ENCODE data around the gene NTM. TPM values are rescaled to one million over a fixed set of nuclear protein-coding genes. Genes with fewer than 3 reads are reported as not detected.
A peak's percentile ranks its signal among the peaks of the same experiment; 100 is the strongest.

The NTM gene
- total RNA-seq, 1 experiment from 2014 or later: 8.6 TPM

GRCh38 chr11:131686836-131687235 is 316.4 kb downstream of the NTM start:
- BruUV-seq (replicated peaks): no TSS peak

GRCh38 chr11:131687291-131688047 is 317.1 kb downstream of the NTM start:
- intact Hi-C loops (cut with micrococcal nuclease; ENCODE audit: unreplicated experiment): no loop called here
- no peak for TF ChIP-seq EZH2 (IDR thresholded peaks at IDR 0.05; ENCODE audit: borderline replicate concordance, low read depth, low read length, poor library complexity, severe bottlenecking)
- POLR2A ChIA-PET (ENCODE audit: low non-redundant PET): no interaction called here

More at GRCh38 chr11:131686836-131687235, 316.4 kb downstream of the NTM start:
- POLR2A ChIA-PET (ENCODE audit: low non-redundant PET): no interaction called here
- CTCF ChIA-PET: no interaction called here
- Histone ChIP-seq H3K4me3 (ENCODE audit: low read depth, low read length, poor library complexity, severe bottlenecking) (no peak overlapping the region), H3K36me3 (ENCODE audit: insufficient read depth, low read length, poor library complexity, severe bottlenecking) (no peaks in the 10 kb centered on the region), H3K9me3 (ENCODE audit: low read depth, low read length, poor library complexity, severe bottlenecking) (no peaks in the 10 kb centered on the region), H3K27ac (ENCODE audit: low read depth, low read length, poor library complexity, severe bottlenecking) (no peak overlapping the region), H3K27me3 (replicated peaks; ENCODE audit: insufficient read depth, low read depth, low read length, poor library complexity) (peaks cover 19% of the 10 kb centered on the region), H3K4me1 (ENCODE audit: insufficient read depth, low read length, poor library complexity, severe bottlenecking) (no peaks in the 10 kb centered on the region)
- TF ChIP-seq EZH2 (IDR thresholded peaks at IDR 0.05; ENCODE audit: borderline replicate concordance, low read depth, low read length, poor library complexity, severe bottlenecking) (no peak), CTCF (conservative IDR thresholded peaks at IDR 0.05; ENCODE audit: low read depth, low read length) (no peak)
- DNase-seq (ENCODE audit: low spot score): no peak
- intact Hi-C loops (cut with micrococcal nuclease; ENCODE audit: unreplicated experiment): no loop called here

GRCh38 chr11:131688048-131688693 is 317.8 kb downstream of the NTM start:
- intact Hi-C loops (cut with micrococcal nuclease; ENCODE audit: unreplicated experiment): no loop called here
- no peaks in the 10 kb centered on the region for H3K4me1 ChIP-seq (ENCODE audit: insufficient read depth, low read length, poor library complexity, severe bottlenecking)
- H3K27me3 ChIP-seq (replicated peaks; ENCODE audit: insufficient read depth, low read depth, low read length, poor library complexity): peaks cover 12% of the 10 kb centered on the region
- H3K27ac ChIP-seq (ENCODE audit: low read depth, low read length, poor library complexity, severe bottlenecking): no peak overlapping the region
- ChIA-PET POLR2A (ENCODE audit: low non-redundant PET) (no interaction called here), CTCF (interaction anchor here (0.6 to 1.1 kb wide), 5 partner anchors 14 to 439 kb away, joined by 3 to 6 read pairs (median 4); no protein-coding TSS in a partner anchor)
- peak; percentile 78 for DNase-seq (ENCODE audit: low spot score)
- no peaks in the 10 kb centered on the region for H3K9me3 ChIP-seq (ENCODE audit: low read depth, low read length, poor library complexity, severe bottlenecking)
- H3K36me3 ChIP-seq (ENCODE audit: insufficient read depth, low read length, poor library complexity, severe bottlenecking): no peaks in the 10 kb centered on the region
- no peak overlapping the region for H3K4me3 ChIP-seq (ENCODE audit: low read depth, low read length, poor library complexity, severe bottlenecking)
- no TSS peak for BruUV-seq (replicated peaks)
- TF ChIP-seq EZH2 (IDR thresholded peaks at IDR 0.05; ENCODE audit: borderline replicate concordance, low read depth, low read length, poor library complexity, severe bottlenecking) (no peak), CTCF (conservative IDR thresholded peaks at IDR 0.05; ENCODE audit: low read depth, low read length) (peak; percentile 95)

More at GRCh38 chr11:131687291-131688047, 317.1 kb downstream of the NTM start:
- H3K9me3 ChIP-seq (ENCODE audit: low read depth, low read length, poor library complexity, severe bottlenecking): no peaks in the 10 kb centered on the region
- no peak overlapping the region for H3K4me3 ChIP-seq (ENCODE audit: low read depth, low read length, poor library complexity, severe bottlenecking)
- H3K36me3 ChIP-seq (ENCODE audit: insufficient read depth, low read length, poor library complexity, severe bottlenecking): no peaks in the 10 kb centered on the region
- no peaks in the 10 kb centered on the region for H3K4me1 ChIP-seq (ENCODE audit: insufficient read depth, low read length, poor library complexity, severe bottlenecking)
- H3K27me3 ChIP-seq (replicated peaks; ENCODE audit: insufficient read depth, low read depth, low read length, poor library complexity): peaks cover 16% of the 10 kb centered on the region
- BruUV-seq (replicated peaks): no TSS peak
- DNase-seq (ENCODE audit: low spot score): no peak
- H3K27ac ChIP-seq (ENCODE audit: low read depth, low read length, poor library complexity, severe bottlenecking): no peak overlapping the region
- CTCF ChIA-PET: interaction anchor here (0.6 to 1.0 kb wide), 2 partner anchors 224 to 341 kb away, joined by 3 to 5 read pairs; no protein-coding TSS in a partner anchor
